ENCODE data around the gene TTC39A. TPM values are rescaled to one million over a fixed set of nuclear protein-coding genes. Genes with fewer than 3 reads are reported as not detected.

TTC39A gene
- polyA plus RNA-seq, 1 donor (not counting 4 experiments of a cell fraction or from before 2014, with no cell fraction given): 1.4 TPM

GRCh38 chr1:51299185-51299885 is 31.0 kb downstream of the TTC39A start:
- Histone ChIP-seq H3K9me3 (ENCODE audit: control insufficient read depth, low read depth, low read length) (no peaks in the 10 kb centered on the region), H3K27ac (ENCODE audit: control insufficient read depth, insufficient read depth, low read length) (no peak overlapping the region), H3K4me1 (ENCODE audit: control insufficient read depth, extremely low read depth, insufficient read depth, low read length) (peaks cover 3% of the 10 kb centered on the region), H4K20me1 (ENCODE audit: control insufficient read depth, extremely low read depth, insufficient read depth, low read length) (no peaks in the 10 kb centered on the region), H3K9ac (ENCODE audit: control insufficient read depth, extremely low read depth, insufficient read depth, low read length) (no peak overlapping the region), H3K36me3 (ENCODE audit: control insufficient read depth in 2 of 2, extremely low read depth in 1 of 2, insufficient read depth in 2 of 2, low read length in 2 of 2) (no peaks in the 10 kb centered on the region), H3K4me2 (ENCODE audit: control insufficient read depth, extremely low read depth, insufficient read depth, low read depth, low read length) (no peak overlapping the region), H3K27me3 (ENCODE audit: control insufficient read depth, extremely low read depth, insufficient read depth, low read length) (no peaks in the 10 kb centered on the region), H3K4me3 (ENCODE audit: control insufficient read depth in 2 of 3, extremely low read depth in 1 of 3, insufficient read depth in 2 of 3, low read depth in 1 of 3, low read length in 3 of 3) (no peak overlapping the region), H2AFZ (ENCODE audit: control insufficient read depth, low read length) (no peak overlapping the region), H3K79me2 (ENCODE audit: control insufficient read depth, insufficient read depth, low read length) (no peaks in the 10 kb centered on the region), H3K9me1 (ENCODE audit: control insufficient read depth, extremely low read depth, insufficient read depth, low read length) (no peaks in the 10 kb centered on the region)
- dilution Hi-C loops (cut with MboI; ENCODE audit: extremely low pct_ligation_motif_present, low sequenced_read_pairs): no loop called here
- TF ChIP-seq CTCF (optimal IDR thresholded peaks at IDR 0.05 in 1 of 3, IDR thresholded peaks at IDR 0.05 in 1 of 3, conservative IDR thresholded peaks at IDR 0.05 in 1 of 3; ENCODE audit: extremely low read depth in 1 of 3, insufficient read depth in 2 of 3, low read length in 3 of 3): no peak
- no peak for TF ChIP-seq EZH2 (IDR thresholded peaks at IDR 0.05; ENCODE audit: low read length)
- no peak for FAIRE-seq
- DNase-seq (ENCODE audit: low read depth, low spot score): no peak

- Histone ChIP-seq H3K79me2 (ENCODE audit: control insufficient read depth, insufficient read depth, low read length) (no peaks in the 10 kb centered on the region), H4K20me1 (ENCODE audit: control insufficient read depth, extremely low read depth, insufficient read depth, low read length) (no peaks in the 10 kb centered on the region), H3K27me3 (ENCODE audit: control insufficient read depth, extremely low read depth, insufficient read depth, low read length) (no peaks in the 10 kb centered on the region), H3K36me3 (ENCODE audit: control insufficient read depth in 2 of 2, extremely low read depth in 1 of 2, insufficient read depth in 2 of 2, low read length in 2 of 2) (no peaks in the 10 kb centered on the region), H3K4me1 (ENCODE audit: control insufficient read depth, extremely low read depth, insufficient read depth, low read length) (peaks cover 3% of the 10 kb centered on the region), H3K4me3 (ENCODE audit: control insufficient read depth in 2 of 3, extremely low read depth in 1 of 3, insufficient read depth in 2 of 3, low read depth in 1 of 3, low read length in 3 of 3) (no peak overlapping the region), H3K4me2 (ENCODE audit: control insufficient read depth, extremely low read depth, insufficient read depth, low read depth, low read length) (no peak overlapping the region), H3K9me3 (ENCODE audit: control insufficient read depth, low read depth, low read length) (no peaks in the 10 kb centered on the region), H3K27ac (ENCODE audit: control insufficient read depth, insufficient read depth, low read length) (no peak overlapping the region), H2AFZ (ENCODE audit: control insufficient read depth, low read length) (no peak overlapping the region), H3K9me1 (ENCODE audit: control insufficient read depth, extremely low read depth, insufficient read depth, low read length) (no peaks in the 10 kb centered on the region), H3K9ac (ENCODE audit: control insufficient read depth, extremely low read depth, insufficient read depth, low read length) (no peak overlapping the region)
- FAIRE-seq: no peak
- DNase-seq (ENCODE audit: low read depth, low spot score): no peak
- dilution Hi-C loops (cut with MboI; ENCODE audit: extremely low pct_ligation_motif_present, low sequenced_read_pairs): no loop called here
- TF ChIP-seq EZH2 (IDR thresholded peaks at IDR 0.05; ENCODE audit: low read length): no peak
- no peak for TF ChIP-seq CTCF (optimal IDR thresholded peaks at IDR 0.05 in 1 of 3, IDR thresholded peaks at IDR 0.05 in 1 of 3, conservative IDR thresholded peaks at IDR 0.05 in 1 of 3; ENCODE audit: extremely low read depth in 1 of 3, insufficient read depth in 2 of 3, low read length in 3 of 3)
Measured at GRCh38 chr1:51298322-51298705, 32.0 kb downstream of the TTC39A start.

All from keratinocyte (primary cell).